Measurements from ENCODE around the gene RGS17. TPM values are rescaled to one million over a fixed set of nuclear protein-coding genes. Genes with fewer than 3 reads are reported as not detected.

The RGS17 gene
- total and polyA plus RNA-seq, 2 of the 13 experiments (the other 11 are each of a cell fraction or from before 2014, with no cell fraction given) = 0.04 TPM; not detected in 1

DNA sequence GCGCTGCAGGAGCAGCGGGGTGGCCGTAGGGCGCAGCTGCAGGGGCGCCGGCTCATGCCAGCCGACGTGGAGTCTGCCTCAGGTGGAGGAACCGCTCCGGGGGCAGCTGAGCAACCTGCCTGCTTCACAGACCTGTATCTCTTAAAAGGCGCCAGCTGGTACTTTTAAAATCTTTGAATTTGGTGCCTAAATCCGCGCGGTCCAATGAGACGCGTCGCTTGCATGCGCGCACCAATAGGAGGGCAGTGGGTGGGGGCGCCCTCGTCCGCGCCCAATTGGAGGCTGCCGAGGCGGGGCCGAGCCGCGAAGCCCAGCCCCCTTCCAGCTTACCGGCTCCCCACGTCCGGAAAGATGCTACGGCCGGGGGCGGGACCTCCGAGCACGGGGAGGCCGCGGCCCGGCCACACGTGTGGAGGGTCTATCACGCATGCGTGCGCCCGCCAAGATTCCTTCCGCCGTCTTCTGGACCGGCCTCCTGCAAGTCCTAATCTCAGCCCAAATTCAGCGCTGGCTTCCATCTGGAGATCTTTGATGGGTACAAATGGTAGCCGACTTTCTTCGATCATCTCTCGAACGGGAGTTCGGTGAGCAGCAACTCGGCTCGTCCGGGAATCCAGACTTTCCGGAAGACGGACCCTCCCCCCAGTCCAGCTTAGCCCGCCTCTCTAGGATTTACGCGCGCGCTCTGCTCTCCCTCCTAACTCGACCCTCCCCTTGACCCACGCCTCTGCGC lies 148.0 kb downstream of the RGS17 start, which contains the start of gene FBXO5 (continued):
- TF ChIP-seq, protein P1, sequence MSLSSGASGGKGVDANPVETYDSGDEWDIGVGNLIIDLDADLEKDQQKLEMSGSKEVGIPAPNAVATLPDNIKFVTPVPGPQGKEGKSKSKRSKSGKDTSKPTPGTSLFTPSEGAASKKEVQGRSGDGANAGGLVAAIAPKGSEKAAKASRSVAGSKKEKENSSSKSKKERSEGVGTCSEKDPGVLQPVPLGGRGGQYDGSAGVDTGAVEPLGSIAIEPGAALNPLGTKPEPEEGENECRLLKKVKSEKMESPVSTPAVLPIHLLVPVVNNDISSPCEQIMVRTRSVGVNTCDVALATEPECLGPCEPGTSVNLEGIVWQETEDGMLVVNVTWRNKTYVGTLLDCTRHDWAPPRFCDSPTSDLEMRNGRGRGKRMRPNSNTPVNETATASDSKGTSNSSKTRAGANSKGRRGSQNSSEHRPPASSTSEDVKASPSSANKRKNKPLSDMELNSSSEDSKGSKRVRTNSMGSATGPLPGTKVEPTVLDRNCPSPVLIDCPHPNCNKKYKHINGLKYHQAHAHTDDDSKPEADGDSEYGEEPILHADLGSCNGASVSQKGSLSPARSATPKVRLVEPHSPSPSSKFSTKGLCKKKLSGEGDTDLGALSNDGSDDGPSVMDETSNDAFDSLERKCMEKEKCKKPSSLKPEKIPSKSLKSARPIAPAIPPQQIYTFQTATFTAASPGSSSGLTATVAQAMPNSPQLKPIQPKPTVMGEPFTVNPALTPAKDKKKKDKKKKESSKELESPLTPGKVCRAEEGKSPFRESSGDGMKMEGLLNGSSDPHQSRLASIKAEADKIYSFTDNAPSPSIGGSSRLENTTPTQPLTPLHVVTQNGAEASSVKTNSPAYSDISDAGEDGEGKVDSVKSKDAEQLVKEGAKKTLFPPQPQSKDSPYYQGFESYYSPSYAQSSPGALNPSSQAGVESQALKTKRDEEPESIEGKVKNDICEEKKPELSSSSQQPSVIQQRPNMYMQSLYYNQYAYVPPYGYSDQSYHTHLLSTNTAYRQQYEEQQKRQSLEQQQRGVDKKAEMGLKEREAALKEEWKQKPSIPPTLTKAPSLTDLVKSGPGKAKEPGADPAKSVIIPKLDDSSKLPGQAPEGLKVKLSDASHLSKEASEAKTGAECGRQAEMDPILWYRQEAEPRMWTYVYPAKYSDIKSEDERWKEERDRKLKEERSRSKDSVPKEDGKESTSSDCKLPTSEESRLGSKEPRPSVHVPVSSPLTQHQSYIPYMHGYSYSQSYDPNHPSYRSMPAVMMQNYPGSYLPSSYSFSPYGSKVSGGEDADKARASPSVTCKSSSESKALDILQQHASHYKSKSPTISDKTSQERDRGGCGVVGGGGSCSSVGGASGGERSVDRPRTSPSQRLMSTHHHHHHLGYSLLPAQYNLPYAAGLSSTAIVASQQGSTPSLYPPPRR (CRISPR knock-in tag; IDR thresholded peaks at IDR 0.05; ENCODE audit: borderline replicate concordance) = peak; percentile 30; the same call in 1 of the 2 replicates
- TF ChIP-seq, protein P2, sequence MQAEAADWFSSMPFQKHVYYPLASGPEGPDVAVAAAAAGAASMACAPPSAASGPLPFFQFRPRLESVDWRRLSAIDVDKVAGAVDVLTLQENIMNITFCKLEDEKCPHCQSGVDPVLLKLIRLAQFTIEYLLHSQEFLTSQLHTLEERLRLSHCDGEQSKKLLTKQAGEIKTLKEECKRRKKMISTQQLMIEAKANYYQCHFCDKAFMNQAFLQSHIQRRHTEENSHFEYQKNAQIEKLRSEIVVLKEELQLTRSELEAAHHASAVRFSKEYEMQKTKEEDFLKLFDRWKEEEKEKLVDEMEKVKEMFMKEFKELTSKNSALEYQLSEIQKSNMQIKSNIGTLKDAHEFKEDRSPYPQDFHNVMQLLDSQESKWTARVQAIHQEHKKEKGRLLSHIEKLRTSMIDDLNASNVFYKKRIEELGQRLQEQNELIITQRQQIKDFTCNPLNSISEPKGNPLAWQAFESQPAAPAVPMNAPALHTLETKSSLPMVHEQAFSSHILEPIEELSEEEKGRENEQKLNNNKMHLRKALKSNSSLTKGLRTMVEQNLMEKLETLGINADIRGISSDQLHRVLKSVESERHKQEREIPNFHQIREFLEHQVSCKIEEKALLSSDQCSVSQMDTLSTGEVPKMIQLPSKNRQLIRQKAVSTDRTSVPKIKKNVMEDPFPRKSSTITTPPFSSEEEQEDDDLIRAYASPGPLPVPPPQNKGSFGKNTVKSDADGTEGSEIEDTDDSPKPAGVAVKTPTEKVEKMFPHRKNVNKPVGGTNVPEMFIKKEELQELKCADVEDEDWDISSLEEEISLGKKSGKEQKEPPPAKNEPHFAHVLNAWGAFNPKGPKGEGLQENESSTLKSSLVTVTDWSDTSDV (CRISPR knock-in tag; IDR thresholded peaks at IDR 0.05) = peak; percentile 69
- TF ChIP-seq ZNF33A (CRISPR knock-in tag; IDR thresholded peaks at IDR 0.05; ENCODE audit: borderline replicate concordance) (peak; percentile 99; the same call in 1 of the 2 replicates), ZNF225 (CRISPR knock-in tag; IDR thresholded peaks at IDR 0.05) (no peak; the same call in 1 of the 2 replicates), NR1H2 (CRISPR knock-in tag; IDR thresholded peaks at IDR 0.05; ENCODE audit: borderline replicate concordance, low read depth) (no peak), DNMT1 (CRISPR knock-in tag; IDR thresholded peaks at IDR 0.05) (no peak), POLR2A (IDR thresholded peaks at IDR 0.05; ENCODE audit: insufficient read depth in 1 of 2, low read depth in 2 of 2, low read length in 2 of 2) (peak; percentile 80 to 87), HOXA3 (CRISPR knock-in tag; IDR thresholded peaks at IDR 0.05) (peak; percentile 69), NCOA1 (CRISPR knock-in tag; IDR thresholded peaks at IDR 0.05) (no peak; the same call in 1 of the 2 replicates), NBN (conservative IDR thresholded peaks at IDR 0.05) (no peak), RARG (CRISPR knock-in tag; IDR thresholded peaks at IDR 0.05; ENCODE audit: low read depth) (peak; percentile 75; the same call in 1 of the 2 replicates), ERF (CRISPR knock-in tag; IDR thresholded peaks at IDR 0.05) (peak; percentile 91), ZNF256 (CRISPR knock-in tag; conservative IDR thresholded peaks at IDR 0.05) (peak; percentile 79), CENPT (CRISPR knock-in tag; IDR thresholded peaks at IDR 0.05; ENCODE audit: low read depth) (peak; percentile 93; the same call in 1 of the 2 replicates)
- TF ChIP-seq, protein P3, sequence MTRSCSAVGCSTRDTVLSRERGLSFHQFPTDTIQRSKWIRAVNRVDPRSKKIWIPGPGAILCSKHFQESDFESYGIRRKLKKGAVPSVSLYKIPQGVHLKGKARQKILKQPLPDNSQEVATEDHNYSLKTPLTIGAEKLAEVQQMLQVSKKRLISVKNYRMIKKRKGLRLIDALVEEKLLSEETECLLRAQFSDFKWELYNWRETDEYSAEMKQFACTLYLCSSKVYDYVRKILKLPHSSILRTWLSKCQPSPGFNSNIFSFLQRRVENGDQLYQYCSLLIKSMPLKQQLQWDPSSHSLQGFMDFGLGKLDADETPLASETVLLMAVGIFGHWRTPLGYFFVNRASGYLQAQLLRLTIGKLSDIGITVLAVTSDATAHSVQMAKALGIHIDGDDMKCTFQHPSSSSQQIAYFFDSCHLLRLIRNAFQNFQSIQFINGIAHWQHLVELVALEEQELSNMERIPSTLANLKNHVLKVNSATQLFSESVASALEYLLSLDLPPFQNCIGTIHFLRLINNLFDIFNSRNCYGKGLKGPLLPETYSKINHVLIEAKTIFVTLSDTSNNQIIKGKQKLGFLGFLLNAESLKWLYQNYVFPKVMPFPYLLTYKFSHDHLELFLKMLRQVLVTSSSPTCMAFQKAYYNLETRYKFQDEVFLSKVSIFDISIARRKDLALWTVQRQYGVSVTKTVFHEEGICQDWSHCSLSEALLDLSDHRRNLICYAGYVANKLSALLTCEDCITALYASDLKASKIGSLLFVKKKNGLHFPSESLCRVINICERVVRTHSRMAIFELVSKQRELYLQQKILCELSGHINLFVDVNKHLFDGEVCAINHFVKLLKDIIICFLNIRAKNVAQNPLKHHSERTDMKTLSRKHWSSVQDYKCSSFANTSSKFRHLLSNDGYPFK (CRISPR knock-in tag; IDR thresholded peaks at IDR 0.05; ENCODE audit: borderline replicate concordance) = peak; percentile 85
- TF ChIP-seq, protein P4, sequence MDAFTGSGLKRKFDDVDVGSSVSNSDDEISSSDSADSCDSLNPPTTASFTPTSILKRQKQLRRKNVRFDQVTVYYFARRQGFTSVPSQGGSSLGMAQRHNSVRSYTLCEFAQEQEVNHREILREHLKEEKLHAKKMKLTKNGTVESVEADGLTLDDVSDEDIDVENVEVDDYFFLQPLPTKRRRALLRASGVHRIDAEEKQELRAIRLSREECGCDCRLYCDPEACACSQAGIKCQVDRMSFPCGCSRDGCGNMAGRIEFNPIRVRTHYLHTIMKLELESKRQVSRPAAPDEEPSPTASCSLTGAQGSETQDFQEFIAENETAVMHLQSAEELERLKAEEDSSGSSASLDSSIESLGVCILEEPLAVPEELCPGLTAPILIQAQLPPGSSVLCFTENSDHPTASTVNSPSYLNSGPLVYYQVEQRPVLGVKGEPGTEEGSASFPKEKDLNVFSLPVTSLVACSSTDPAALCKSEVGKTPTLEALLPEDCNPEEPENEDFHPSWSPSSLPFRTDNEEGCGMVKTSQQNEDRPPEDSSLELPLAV (CRISPR knock-in tag; conservative IDR thresholded peaks at IDR 0.05; ENCODE audit: low read depth) = no peak
- TF ChIP-seq, protein P5, sequence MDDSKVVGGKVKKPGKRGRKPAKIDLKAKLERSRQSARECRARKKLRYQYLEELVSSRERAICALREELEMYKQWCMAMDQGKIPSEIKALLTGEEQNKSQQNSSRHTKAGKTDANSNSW (CRISPR knock-in tag; IDR thresholded peaks at IDR 0.05; ENCODE audit: borderline replicate concordance) = no peak
